Liver (tissue), 9 donors: Measurements from ENCODE around the gene RHOH. TPM values are rescaled to one million over a fixed set of nuclear protein-coding genes. Genes with fewer than 3 reads are reported as not detected.

Source experiments
- DNase-seq: peaks from one replicate; pipeline ENCODE4 v3.0.0-alpha.2; 2017; ENCODE audit warnings: low spot score
- H3K27ac ChIP-seq, 2 donors: one replicate each; pipeline ENCODE4 v1.7.0; 2013; ENCODE audit warnings: inconsistent platforms in 2 of 2, low read length in 2 of 2, control low read depth in 1 of 2, low read depth in 1 of 2, mild to moderate bottlenecking in 1 of 2
- H3K27me3 ChIP-seq, 4 donors: one replicate each; pipeline versions ENCODE4 v1.6.1 to v1.7.0; 2013; ENCODE audit warnings: low read length in 3 of 4, inconsistent platforms in 1 of 4, mild to moderate bottlenecking in 1 of 4, moderate library complexity in 1 of 4; ENCODE audit not compliant: control insufficient read depth in 4 of 4, insufficient read depth in 4 of 4
- H3K36me3 ChIP-seq, 4 donors: one replicate each; pipeline versions ENCODE4 v1.6.1 to v1.7.0; 2013; ENCODE audit warnings: low read length in 3 of 4, mild to moderate bottlenecking in 3 of 4, low read depth in 1 of 4, moderate library complexity in 1 of 4; ENCODE audit not compliant: control insufficient read depth in 4 of 4, insufficient read depth in 3 of 4
- H3K4me1 ChIP-seq, 4 donors: one replicate each; pipeline versions ENCODE4 v1.6.1 to v1.7.0; 2013; ENCODE audit warnings: low read length in 3 of 4, mild to moderate bottlenecking in 3 of 4, moderate library complexity in 1 of 4; ENCODE audit not compliant: control insufficient read depth in 4 of 4, insufficient read depth in 4 of 4
- H3K4me3 ChIP-seq, 3 donors: one replicate each; pipeline versions ENCODE4 v1.6.1 to v1.7.0; 2013; ENCODE audit warnings: low read length in 3 of 3, control low read depth in 1 of 3, low read depth in 1 of 3, mild to moderate bottlenecking in 1 of 3
- H3K9ac ChIP-seq, 2 donors: one replicate each; pipeline ENCODE4 v1.7.0; 2013; ENCODE audit warnings: low read length in 2 of 2, mild to moderate bottlenecking in 2 of 2, moderate library complexity in 2 of 2, control low read depth in 1 of 2, low read depth in 1 of 2
- H3K9me3 ChIP-seq, 4 donors: one replicate each; pipeline versions ENCODE4 v1.6.1 to v1.7.0; 2013; ENCODE audit warnings: low read length in 3 of 4; ENCODE audit not compliant: control insufficient read depth in 4 of 4
- CTCF ChIP-seq: fragments of 150-350 bp; IDR thresholded peaks from 2 replicates; pipeline ENCODE4 v1.5.1; 2017; ENCODE audit warnings: improper control_type of control experiment, low read depth, low read length; ENCODE audit not compliant: missing input control
- EGR1 ChIP-seq, 2 donors: IDR thresholded peaks; 2 replicates each; pipeline ENCODE4 v1.6.1; 2016 to 2018; ENCODE audit warnings: antibody characterized with exemption in 2 of 2, low read depth in 2 of 2
- FOXA1 ChIP-seq: IDR thresholded peaks from 2 replicates; pipeline ENCODE4 v1.6.1; 2016; ENCODE audit warnings: antibody characterized with exemption
- GABPA ChIP-seq, 2 donors: IDR thresholded peaks in 1 of 2; conservative IDR thresholded peaks in 1 of 2; 2 replicates each; pipeline ENCODE4 v1.6.1; 2016; ENCODE audit warnings: antibody characterized with exemption in 2 of 2, mild to moderate bottlenecking in 1 of 2, moderate library complexity in 1 of 2
- HNF4A ChIP-seq, 2 donors: conservative IDR thresholded peaks; 2 replicates each; pipeline ENCODE4 v1.6.1; 2016; ENCODE audit warnings: antibody characterized with exemption in 2 of 2, mild to moderate bottlenecking in 2 of 2
- HNF4G ChIP-seq: IDR thresholded peaks from 2 replicates; pipeline ENCODE4 v1.6.1; 2016; ENCODE audit warnings: antibody characterized with exemption
- JUND ChIP-seq, 2 donors: IDR thresholded peaks; 2 replicates each; pipeline ENCODE4 v1.6.1; 2016; ENCODE audit warnings: antibody characterized with exemption in 2 of 2
- MAX ChIP-seq: IDR thresholded peaks from 2 replicates; pipeline ENCODE4 v1.6.1; 2016; ENCODE audit warnings: antibody characterized with exemption
- NR2F2 ChIP-seq: IDR thresholded peaks from 2 replicates; pipeline ENCODE4 v1.6.1; 2016; ENCODE audit warnings: antibody characterized with exemption
- RAD21 ChIP-seq, 2 donors: IDR thresholded peaks; 2 replicates each; pipeline ENCODE4 v1.6.1; 2016; ENCODE audit warnings: antibody characterized with exemption in 2 of 2, mild to moderate bottlenecking in 2 of 2
- RXRA ChIP-seq, 2 donors: IDR thresholded peaks; 2 replicates each; pipeline ENCODE4 v1.6.1; 2017 to 2018; ENCODE audit warnings: antibody characterized with exemption in 2 of 2, mild to moderate bottlenecking in 1 of 2
- TAF1 ChIP-seq: conservative IDR thresholded peaks from 2 replicates; pipeline ENCODE4 v1.6.1; 2016; ENCODE audit warnings: antibody characterized with exemption, mild to moderate bottlenecking
- YY1 ChIP-seq: IDR thresholded peaks from 2 replicates; pipeline ENCODE4 v1.6.1; 2016; ENCODE audit warnings: antibody characterized with exemption, mild to moderate bottlenecking
- ZBTB33 ChIP-seq: IDR thresholded peaks from 2 replicates; pipeline ENCODE4 v1.6.1; 2016; ENCODE audit warnings: antibody characterized with exemption
- WGBS: extraction: QIAGEN DNeasy Blood & Tissue Kit; methylation state at CpG from one replicate; pipeline ENCODE4 v1.1.7; 2013; 5-methylcytosine and 5-hydroxymethylcytosine counted together
- polyA plus RNA-seq, 2 donors: library from polyadenylated mRNA; stranded (reverse) in 1 of 2; unstranded in 1 of 2; fragments of 200-250 nt in 1 of 2; fragments of >200 nt in 1 of 2; fragmentation: Nextera tagmentation in 1 of 2; extraction: Ambion mirVana in 1 of 2; gene quantifications; one replicate each; pipeline versions ENCODE4 v1.2.1 to v1.2.3, GENCODE V29; 2013 to 2015
- total RNA-seq, 2 donors: library from RNA; depleted of rRNA; stranded (reverse); fragments of >200 nt; gene quantifications; one replicate each; pipeline ENCODE4 v1.2.3, GENCODE V29; 2014
- TF ChIP-seq, protein P1 (sequence below): IDR thresholded peaks from 2 replicates; pipeline ENCODE4 v1.6.1; 2016; ENCODE audit warnings: antibody characterized with exemption, mild to moderate bottlenecking
- donor health status: healthy.
- donor health status: healthy.
- donor health status: healthy.
- donor health status: healthy.
- donor health status: healthy.

Gene RHOH
- total and polyA plus RNA-seq, 4 donors, result 0.56 to 2.3 (median 1.3) TPM

- no peak for TF ChIP-seq GABPA (IDR thresholded peaks at IDR 0.05 in 1 of 2, conservative IDR thresholded peaks at IDR 0.05 in 1 of 2)
Observed at GRCh38 chr4:40269133-40269532, 72.3 kb downstream of the RHOH start (continued).

DNA sequence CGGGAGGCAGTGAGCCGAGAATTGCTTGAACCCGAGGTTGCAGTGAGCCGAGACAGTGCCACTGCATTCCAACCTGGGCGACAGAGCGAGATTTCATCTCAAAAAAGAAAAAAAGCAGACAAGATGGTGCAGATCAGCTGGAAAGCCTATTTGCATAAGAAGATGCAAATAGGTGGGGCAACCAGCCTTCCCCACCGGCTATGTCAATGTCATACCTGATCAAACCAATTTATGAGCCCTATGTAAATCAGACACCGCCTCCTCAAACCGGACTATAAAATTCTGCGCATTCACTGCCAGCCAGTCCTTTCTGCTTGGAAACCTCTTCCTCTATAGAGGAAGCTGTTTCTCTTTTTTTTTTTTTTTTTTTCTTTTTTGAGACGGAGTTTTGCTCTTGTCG lies 73.8 kb downstream of the RHOH start:
- Histone ChIP-seq H3K9me3 (no peaks in the 10 kb centered on the region), H3K4me1 (no peaks in the 10 kb centered on the region), H3K27ac (no peak overlapping the region), H3K4me3 (no peak overlapping the region), H3K27me3 (no peaks in the 10 kb centered on the region), H3K36me3 (no peaks in the 10 kb centered on the region), H3K9ac (no peak overlapping the region)
- DNase-seq, result no peak
- WGBS, result 92% methylated on average over 12 of the region's 12 CpGs
- TF ChIP-seq CTCF, result no peak
- TF ChIP-seq JUND (IDR thresholded peaks at IDR 0.05), result no peak
- TF ChIP-seq ZBTB33, result no peak
- TF ChIP-seq, protein P1, sequence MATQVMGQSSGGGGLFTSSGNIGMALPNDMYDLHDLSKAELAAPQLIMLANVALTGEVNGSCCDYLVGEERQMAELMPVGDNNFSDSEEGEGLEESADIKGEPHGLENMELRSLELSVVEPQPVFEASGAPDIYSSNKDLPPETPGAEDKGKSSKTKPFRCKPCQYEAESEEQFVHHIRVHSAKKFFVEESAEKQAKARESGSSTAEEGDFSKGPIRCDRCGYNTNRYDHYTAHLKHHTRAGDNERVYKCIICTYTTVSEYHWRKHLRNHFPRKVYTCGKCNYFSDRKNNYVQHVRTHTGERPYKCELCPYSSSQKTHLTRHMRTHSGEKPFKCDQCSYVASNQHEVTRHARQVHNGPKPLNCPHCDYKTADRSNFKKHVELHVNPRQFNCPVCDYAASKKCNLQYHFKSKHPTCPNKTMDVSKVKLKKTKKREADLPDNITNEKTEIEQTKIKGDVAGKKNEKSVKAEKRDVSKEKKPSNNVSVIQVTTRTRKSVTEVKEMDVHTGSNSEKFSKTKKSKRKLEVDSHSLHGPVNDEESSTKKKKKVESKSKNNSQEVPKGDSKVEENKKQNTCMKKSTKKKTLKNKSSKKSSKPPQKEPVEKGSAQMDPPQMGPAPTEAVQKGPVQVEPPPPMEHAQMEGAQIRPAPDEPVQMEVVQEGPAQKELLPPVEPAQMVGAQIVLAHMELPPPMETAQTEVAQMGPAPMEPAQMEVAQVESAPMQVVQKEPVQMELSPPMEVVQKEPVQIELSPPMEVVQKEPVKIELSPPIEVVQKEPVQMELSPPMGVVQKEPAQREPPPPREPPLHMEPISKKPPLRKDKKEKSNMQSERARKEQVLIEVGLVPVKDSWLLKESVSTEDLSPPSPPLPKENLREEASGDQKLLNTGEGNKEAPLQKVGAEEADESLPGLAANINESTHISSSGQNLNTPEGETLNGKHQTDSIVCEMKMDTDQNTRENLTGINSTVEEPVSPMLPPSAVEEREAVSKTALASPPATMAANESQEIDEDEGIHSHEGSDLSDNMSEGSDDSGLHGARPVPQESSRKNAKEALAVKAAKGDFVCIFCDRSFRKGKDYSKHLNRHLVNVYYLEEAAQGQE, result no peak
- TF ChIP-seq RXRA (IDR thresholded peaks at IDR 0.05), result no peak
- TF ChIP-seq NR2F2, result no peak
- TF ChIP-seq HNF4A (conservative IDR thresholded peaks at IDR 0.05), result no peak
- TF ChIP-seq GABPA (IDR thresholded peaks at IDR 0.05 in 1 of 2, conservative IDR thresholded peaks at IDR 0.05 in 1 of 2), result no peak
- no peak for TF ChIP-seq MAX
- no peak for TF ChIP-seq TAF1
- TF ChIP-seq YY1, result no peak
- no peak for TF ChIP-seq FOXA1

DNA sequence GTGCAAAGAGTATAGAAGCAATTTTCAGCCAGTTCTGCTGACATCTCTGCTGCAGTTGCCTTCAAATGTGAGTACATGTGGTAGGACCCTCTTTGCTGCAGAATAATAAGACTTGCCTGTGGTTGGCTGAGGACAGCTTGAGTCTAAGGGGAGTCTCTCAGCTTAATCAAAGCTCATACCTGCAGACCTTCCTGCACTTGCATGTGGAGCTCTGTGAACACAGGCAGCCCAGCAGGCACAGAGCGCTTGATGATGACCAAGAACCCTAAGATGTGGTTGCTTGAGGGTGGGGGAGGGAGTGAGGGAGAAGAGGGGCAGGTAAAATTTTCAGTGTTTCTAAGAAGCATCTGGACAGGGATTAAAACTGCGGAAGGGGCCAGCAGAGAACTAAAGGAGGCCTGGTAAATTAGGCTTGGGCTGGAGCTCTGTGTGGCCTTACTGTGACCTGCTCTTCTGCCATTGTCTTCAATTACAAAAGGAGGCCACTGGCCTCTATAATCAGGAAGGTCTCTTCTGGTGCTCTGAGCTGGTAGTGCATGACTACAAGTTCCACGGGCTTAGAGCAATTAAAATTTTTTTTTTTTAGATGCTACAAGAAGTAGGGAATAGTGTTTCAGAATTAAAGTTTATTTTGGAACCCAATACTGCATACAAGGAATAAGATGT lies 78.4 kb downstream of the RHOH start:
- DNase-seq, result no peak
- Histone ChIP-seq H3K4me1 (no peaks in the 10 kb centered on the region), H3K9me3 (no peaks in the 10 kb centered on the region), H3K9ac (no peak overlapping the region), H3K4me3 (no peak overlapping the region), H3K36me3 (no peaks in the 10 kb centered on the region), H3K27me3 (no peaks in the 10 kb centered on the region), H3K27ac (no peak overlapping the region)
- TF ChIP-seq ZBTB33, result no peak
- no peak for TF ChIP-seq CTCF
- TF ChIP-seq RAD21 (IDR thresholded peaks at IDR 0.05), result no peak
- no peak for TF ChIP-seq HNF4G
- TF ChIP-seq EGR1 (IDR thresholded peaks at IDR 0.05; ENCODE audit: low read depth in 2 of 2), result no peak
- WGBS, result 92% methylated on average over 3 of the region's 3 CpGs
